WTC11 (cell line): ENCODE results near the gene MYOF. TPM values are rescaled to one million over a fixed set of nuclear protein-coding genes. Genes with fewer than 3 reads are reported as not detected.

Source experiments
- ATAC-seq: fragments of 200-7000 bp; cut with Tn5 transposase; 2 replicates; pipeline ENCODE4 v1.10.0; 2021; ENCODE audit warnings: mild to moderate bottlenecking, moderate library complexity
- CTCF ChIA-PET: fragments of 300-600 bp; sonication (Branson Sonifier 250); formaldehyde crosslinking; loops from one replicate; lab custom pipeline; 2021; ENCODE audit warnings: antibody characterized with exemption; lab: Charles Lee
- POLR2A ChIA-PET: fragments of 350-600 bp; sonication (Branson Sonifier 250); formaldehyde crosslinking; loops from one replicate; lab custom pipeline; 2021; ENCODE audit warnings: antibody characterized with exemption; lab: Charles Lee
- DNase-seq: peaks from one replicate; pipeline ENCODE4 v3.0.0; 2021; ENCODE audit warnings: low spot score
- H3K27ac Mint-ChIP-seq: 2 replicates; pipeline ENCODE4 v1.8.0; 2021; ENCODE audit warnings: mixed read lengths
- H3K27me3 Mint-ChIP-seq: 2 replicates; pipeline ENCODE4 v1.8.0; 2021; ENCODE audit warnings: low read depth, mild to moderate bottlenecking, moderate library complexity, mixed read lengths
- H3K36me3 Mint-ChIP-seq: 2 replicates; pipeline ENCODE4 v1.8.0; 2021; ENCODE audit warnings: mixed read lengths
- H3K4me1 Mint-ChIP-seq: 2 replicates; pipeline ENCODE4 v1.8.0; 2022; ENCODE audit warnings: mixed read lengths
- H3K4me3 Mint-ChIP-seq: 2 replicates; pipeline ENCODE4 v1.8.0; 2021; ENCODE audit warnings: mild to moderate bottlenecking, moderate library complexity, mixed read lengths
- H3K9me3 Mint-ChIP-seq: 2 replicates; pipeline ENCODE4 v1.8.0; 2021; ENCODE audit warnings: mixed read lengths
- ATF1 ChIP-seq: sonication (generic); formaldehyde crosslinking; IDR thresholded peaks from 2 replicates; pipeline ENCODE4 v1.8.1; 2023; ENCODE audit warnings: mild to moderate bottlenecking, moderate library complexity, missing genetic modification reagents
- CBFB ChIP-seq: sonication (generic); formaldehyde crosslinking; IDR thresholded peaks from 2 replicates; pipeline ENCODE4 v1.8.1; 2022; ENCODE audit warnings: mild to moderate bottlenecking, low read depth, missing genetic modification reagents
- CREB1 ChIP-seq: sonication (generic); formaldehyde crosslinking; IDR thresholded peaks from 2 replicates; pipeline ENCODE4 v1.8.0; 2023; ENCODE audit warnings: mild to moderate bottlenecking, missing genetic modification reagents
- FOXP1 ChIP-seq: sonication (generic); formaldehyde crosslinking; IDR thresholded peaks from 2 replicates; pipeline ENCODE4 v1.8.0; 2022; ENCODE audit warnings: missing genetic modification reagents, mild to moderate bottlenecking, moderate library complexity, borderline replicate concordance
- GTF2I ChIP-seq: fragments of 250-450 bp; sonication (Bioruptor Pico); conservative IDR thresholded peaks from 2 replicates; pipeline ENCODE4 v1.4.0; 2021; ENCODE audit warnings: mild to moderate bottlenecking
- MYBL2 ChIP-seq: sonication (generic); formaldehyde crosslinking; IDR thresholded peaks from 2 replicates; pipeline ENCODE4 v1.8.1; 2023; ENCODE audit warnings: mild to moderate bottlenecking, moderate library complexity, missing genetic modification reagents
- NFYB ChIP-seq: sonication (generic); formaldehyde crosslinking; conservative IDR thresholded peaks from 2 replicates; pipeline ENCODE4 v1.8.0; 2022; ENCODE audit warnings: low read depth, missing genetic modification reagents
- NR1H2 ChIP-seq: sonication (generic); formaldehyde crosslinking; IDR thresholded peaks from 2 replicates; pipeline ENCODE4 v1.9.0; 2021; ENCODE audit warnings: mild to moderate bottlenecking, moderate library complexity, missing genetic modification reagents
- NR2C2 ChIP-seq: sonication (generic); formaldehyde crosslinking; IDR thresholded peaks from 2 replicates; pipeline ENCODE4 v1.8.0; 2022; ENCODE audit warnings: mild to moderate bottlenecking, missing genetic modification reagents
- OVOL2 ChIP-seq: fragments of 250-450 bp; sonication (Bioruptor Pico); IDR thresholded peaks from 2 replicates; pipeline ENCODE4 v1.9.0; 2021; ENCODE audit warnings: mild to moderate bottlenecking, borderline replicate concordance
- TEAD4 ChIP-seq: sonication (generic); formaldehyde crosslinking; IDR thresholded peaks from 2 replicates; pipeline ENCODE4 v1.8.0; 2022; ENCODE audit warnings: mild to moderate bottlenecking, missing genetic modification reagents
- ZNF232 ChIP-seq: sonication (generic); formaldehyde crosslinking; IDR thresholded peaks from 2 replicates; pipeline ENCODE4 v1.8.0; 2022; ENCODE audit warnings: mild to moderate bottlenecking, missing genetic modification reagents
- ZNF317 ChIP-seq: sonication (generic); formaldehyde crosslinking; IDR thresholded peaks from 2 replicates; pipeline ENCODE4 v1.8.1; 2023; ENCODE audit warnings: low read depth, mild to moderate bottlenecking, moderate library complexity, missing genetic modification reagents, borderline replicate concordance
- total RNA-seq: library from RNA; stranded (reverse); gene quantifications from 3 replicates; pipeline ENCODE4 v1.2.3, GENCODE V29; 2021
- TF ChIP-seq, protein P1 (sequence below): sonication (generic); formaldehyde crosslinking; IDR thresholded peaks from 2 replicates; pipeline ENCODE4 v1.8.0; 2023; ENCODE audit warnings: mild to moderate bottlenecking, missing genetic modification reagents
- TF ChIP-seq, protein P2 (sequence below): sonication (generic); formaldehyde crosslinking; IDR thresholded peaks from 2 replicates; pipeline ENCODE4 v1.8.0; 2023; ENCODE audit warnings: missing genetic modification reagents, mild to moderate bottlenecking, borderline replicate concordance
- TF ChIP-seq, protein P3 (sequence below): sonication (generic); formaldehyde crosslinking; IDR thresholded peaks from 2 replicates; pipeline ENCODE4 v1.8.0; 2022; ENCODE audit warnings: mild to moderate bottlenecking, missing genetic modification reagents
- TF ChIP-seq, protein P4 (sequence below): sonication (generic); formaldehyde crosslinking; IDR thresholded peaks from 2 replicates; pipeline ENCODE4 v1.8.1; 2023; ENCODE audit warnings: mild to moderate bottlenecking, missing genetic modification reagents, moderate library complexity
- TF ChIP-seq, protein P5 (sequence below): sonication (generic); formaldehyde crosslinking; conservative IDR thresholded peaks from 2 replicates; pipeline ENCODE4 v1.8.1; 2022; ENCODE audit warnings: mild to moderate bottlenecking, missing genetic modification reagents

The MYOF gene
- total RNA-seq, 1 experiment from 2014 or later, result 1.8 TPM

DNA sequence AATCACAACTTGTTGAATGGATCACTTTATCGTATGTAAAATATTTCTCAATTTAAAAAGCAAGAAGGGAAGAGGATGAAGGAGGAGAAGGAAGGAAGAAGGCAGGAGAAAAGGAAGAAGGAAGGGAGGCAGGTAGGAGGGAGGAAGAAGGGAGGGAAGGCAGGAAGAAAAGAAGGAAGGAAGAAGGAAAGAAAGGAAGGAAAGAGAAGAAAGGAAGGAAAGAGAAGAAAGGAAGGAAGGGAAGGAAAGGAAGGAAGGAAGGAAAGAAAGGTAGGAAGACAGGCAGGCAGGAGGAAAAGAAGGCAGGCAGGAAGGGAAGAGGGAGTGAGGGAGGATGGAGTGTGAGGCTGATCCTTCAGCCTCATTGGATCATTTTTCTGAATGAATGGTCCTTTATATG lies 145.5 kb downstream of the MYOF start:
- Mint-ChIP-seq H3K27me3 (no peaks in the 10 kb centered on the region), H3K36me3 (no peaks in the 10 kb centered on the region), H3K4me1 (peaks cover 13% of the 10 kb centered on the region), H3K9me3 (no peaks in the 10 kb centered on the region), H3K27ac (no peak overlapping the region), H3K4me3 (no peak overlapping the region)
- ChIA-PET CTCF (no interaction called here), POLR2A (no interaction called here)
- no peak for ATAC-seq
- DNase-seq, result no peak
- TF ChIP-seq, protein P1, sequence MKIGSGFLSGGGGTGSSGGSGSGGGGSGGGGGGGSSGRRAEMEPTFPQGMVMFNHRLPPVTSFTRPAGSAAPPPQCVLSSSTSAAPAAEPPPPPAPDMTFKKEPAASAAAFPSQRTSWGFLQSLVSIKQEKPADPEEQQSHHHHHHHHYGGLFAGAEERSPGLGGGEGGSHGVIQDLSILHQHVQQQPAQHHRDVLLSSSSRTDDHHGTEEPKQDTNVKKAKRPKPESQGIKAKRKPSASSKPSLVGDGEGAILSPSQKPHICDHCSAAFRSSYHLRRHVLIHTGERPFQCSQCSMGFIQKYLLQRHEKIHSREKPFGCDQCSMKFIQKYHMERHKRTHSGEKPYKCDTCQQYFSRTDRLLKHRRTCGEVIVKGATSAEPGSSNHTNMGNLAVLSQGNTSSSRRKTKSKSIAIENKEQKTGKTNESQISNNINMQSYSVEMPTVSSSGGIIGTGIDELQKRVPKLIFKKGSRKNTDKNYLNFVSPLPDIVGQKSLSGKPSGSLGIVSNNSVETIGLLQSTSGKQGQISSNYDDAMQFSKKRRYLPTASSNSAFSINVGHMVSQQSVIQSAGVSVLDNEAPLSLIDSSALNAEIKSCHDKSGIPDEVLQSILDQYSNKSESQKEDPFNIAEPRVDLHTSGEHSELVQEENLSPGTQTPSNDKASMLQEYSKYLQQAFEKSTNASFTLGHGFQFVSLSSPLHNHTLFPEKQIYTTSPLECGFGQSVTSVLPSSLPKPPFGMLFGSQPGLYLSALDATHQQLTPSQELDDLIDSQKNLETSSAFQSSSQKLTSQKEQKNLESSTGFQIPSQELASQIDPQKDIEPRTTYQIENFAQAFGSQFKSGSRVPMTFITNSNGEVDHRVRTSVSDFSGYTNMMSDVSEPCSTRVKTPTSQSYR (CRISPR knock-in tag), result no peak
- TF ChIP-seq MYBL2 (CRISPR knock-in tag), result no peak
- TF ChIP-seq ATF1 (CRISPR knock-in tag), result no peak
- no peak for TF ChIP-seq NFYB (CRISPR knock-in tag)
- TF ChIP-seq, protein P2, sequence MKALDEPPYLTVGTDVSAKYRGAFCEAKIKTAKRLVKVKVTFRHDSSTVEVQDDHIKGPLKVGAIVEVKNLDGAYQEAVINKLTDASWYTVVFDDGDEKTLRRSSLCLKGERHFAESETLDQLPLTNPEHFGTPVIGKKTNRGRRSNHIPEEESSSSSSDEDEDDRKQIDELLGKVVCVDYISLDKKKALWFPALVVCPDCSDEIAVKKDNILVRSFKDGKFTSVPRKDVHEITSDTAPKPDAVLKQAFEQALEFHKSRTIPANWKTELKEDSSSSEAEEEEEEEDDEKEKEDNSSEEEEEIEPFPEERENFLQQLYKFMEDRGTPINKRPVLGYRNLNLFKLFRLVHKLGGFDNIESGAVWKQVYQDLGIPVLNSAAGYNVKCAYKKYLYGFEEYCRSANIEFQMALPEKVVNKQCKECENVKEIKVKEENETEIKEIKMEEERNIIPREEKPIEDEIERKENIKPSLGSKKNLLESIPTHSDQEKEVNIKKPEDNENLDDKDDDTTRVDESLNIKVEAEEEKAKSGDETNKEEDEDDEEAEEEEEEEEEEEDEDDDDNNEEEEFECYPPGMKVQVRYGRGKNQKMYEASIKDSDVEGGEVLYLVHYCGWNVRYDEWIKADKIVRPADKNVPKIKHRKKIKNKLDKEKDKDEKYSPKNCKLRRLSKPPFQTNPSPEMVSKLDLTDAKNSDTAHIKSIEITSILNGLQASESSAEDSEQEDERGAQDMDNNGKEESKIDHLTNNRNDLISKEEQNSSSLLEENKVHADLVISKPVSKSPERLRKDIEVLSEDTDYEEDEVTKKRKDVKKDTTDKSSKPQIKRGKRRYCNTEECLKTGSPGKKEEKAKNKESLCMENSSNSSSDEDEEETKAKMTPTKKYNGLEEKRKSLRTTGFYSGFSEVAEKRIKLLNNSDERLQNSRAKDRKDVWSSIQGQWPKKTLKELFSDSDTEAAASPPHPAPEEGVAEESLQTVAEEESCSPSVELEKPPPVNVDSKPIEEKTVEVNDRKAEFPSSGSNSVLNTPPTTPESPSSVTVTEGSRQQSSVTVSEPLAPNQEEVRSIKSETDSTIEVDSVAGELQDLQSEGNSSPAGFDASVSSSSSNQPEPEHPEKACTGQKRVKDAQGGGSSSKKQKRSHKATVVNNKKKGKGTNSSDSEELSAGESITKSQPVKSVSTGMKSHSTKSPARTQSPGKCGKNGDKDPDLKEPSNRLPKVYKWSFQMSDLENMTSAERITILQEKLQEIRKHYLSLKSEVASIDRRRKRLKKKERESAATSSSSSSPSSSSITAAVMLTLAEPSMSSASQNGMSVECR (CRISPR knock-in tag), result no peak
- TF ChIP-seq FOXP1 (CRISPR knock-in tag), result no peak

DNA sequence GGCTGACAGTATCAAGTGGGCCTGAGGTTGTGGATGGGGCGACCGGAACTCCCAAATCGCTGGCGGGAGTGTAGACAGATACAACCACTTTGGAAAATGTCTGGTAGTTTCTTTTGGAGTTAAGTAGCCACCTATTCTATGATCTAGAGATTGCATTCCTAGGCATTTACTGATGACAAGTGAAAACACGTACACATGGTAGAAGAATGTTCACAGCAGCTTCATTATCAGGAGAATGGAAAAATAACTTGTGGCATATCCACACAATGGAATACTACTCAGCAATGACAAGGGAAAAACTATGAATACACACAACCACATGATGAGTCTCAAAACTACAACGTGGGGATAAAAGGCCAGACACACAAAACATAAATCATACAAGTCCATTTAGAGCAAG lies 146.0 kb downstream of the MYOF start:
- DNase-seq (no peak), ATAC-seq (no peak)
- no peaks in the 10 kb centered on the region for H3K36me3 Mint-ChIP-seq
- ChIA-PET POLR2A (no interaction called here), CTCF (no interaction called here)
- H3K4me3 Mint-ChIP-seq, result no peak overlapping the region
- TF ChIP-seq, protein P3, sequence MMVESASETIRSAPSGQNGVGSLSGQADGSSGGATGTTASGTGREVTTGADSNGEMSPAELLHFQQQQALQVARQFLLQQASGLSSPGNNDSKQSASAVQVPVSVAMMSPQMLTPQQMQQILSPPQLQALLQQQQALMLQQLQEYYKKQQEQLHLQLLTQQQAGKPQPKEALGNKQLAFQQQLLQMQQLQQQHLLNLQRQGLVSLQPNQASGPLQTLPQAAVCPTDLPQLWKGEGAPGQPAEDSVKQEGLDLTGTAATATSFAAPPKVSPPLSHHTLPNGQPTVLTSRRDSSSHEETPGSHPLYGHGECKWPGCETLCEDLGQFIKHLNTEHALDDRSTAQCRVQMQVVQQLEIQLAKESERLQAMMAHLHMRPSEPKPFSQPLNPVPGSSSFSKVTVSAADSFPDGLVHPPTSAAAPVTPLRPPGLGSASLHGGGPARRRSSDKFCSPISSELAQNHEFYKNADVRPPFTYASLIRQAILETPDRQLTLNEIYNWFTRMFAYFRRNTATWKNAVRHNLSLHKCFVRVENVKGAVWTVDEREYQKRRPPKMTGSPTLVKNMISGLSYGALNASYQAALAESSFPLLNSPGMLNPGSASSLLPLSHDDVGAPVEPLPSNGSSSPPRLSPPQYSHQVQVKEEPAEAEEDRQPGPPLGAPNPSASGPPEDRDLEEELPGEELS (CRISPR knock-in tag), result no peak
- TF ChIP-seq NR2C2 (CRISPR knock-in tag) (no peak), ZNF232 (no peak), OVOL2 (CRISPR knock-in tag) (no peak), CREB1 (CRISPR knock-in tag) (no peak), TEAD4 (CRISPR knock-in tag) (no peak), GTF2I (CRISPR knock-in tag) (no peak), NR1H2 (CRISPR knock-in tag) (no peak), CBFB (CRISPR knock-in tag) (no peak), ZNF317 (CRISPR knock-in tag) (no peak)
- TF ChIP-seq, protein P4, sequence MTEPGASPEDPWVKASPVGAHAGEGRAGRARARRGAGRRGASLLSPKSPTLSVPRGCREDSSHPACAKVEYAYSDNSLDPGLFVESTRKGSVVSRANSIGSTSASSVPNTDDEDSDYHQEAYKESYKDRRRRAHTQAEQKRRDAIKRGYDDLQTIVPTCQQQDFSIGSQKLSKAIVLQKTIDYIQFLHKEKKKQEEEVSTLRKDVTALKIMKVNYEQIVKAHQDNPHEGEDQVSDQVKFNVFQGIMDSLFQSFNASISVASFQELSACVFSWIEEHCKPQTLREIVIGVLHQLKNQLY (CRISPR knock-in tag), result no peak
- TF ChIP-seq, protein P5, sequence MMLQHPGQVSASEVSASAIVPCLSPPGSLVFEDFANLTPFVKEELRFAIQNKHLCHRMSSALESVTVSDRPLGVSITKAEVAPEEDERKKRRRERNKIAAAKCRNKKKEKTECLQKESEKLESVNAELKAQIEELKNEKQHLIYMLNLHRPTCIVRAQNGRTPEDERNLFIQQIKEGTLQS, result no peak
- TF ChIP-seq, all 79 proteins: peak for 0
- Mint-ChIP-seq H3K9me3 (no peaks in the 10 kb centered on the region), H3K27me3 (no peaks in the 10 kb centered on the region), H3K27ac (no peak overlapping the region), H3K4me1 (peaks cover 13% of the 10 kb centered on the region)
